K562 (cell line): Measurements from ENCODE around the gene GVQW3. TPM values are rescaled to one million over a fixed set of nuclear protein-coding genes. Genes with fewer than 3 reads are reported as not detected.

ENCODE experiments used
- E2F1 ChIP-seq: sonication (generic); formaldehyde crosslinking; IDR thresholded peaks from 2 replicates; pipeline ENCODE4 v1.8.1; 2023; ENCODE audit warnings: mild to moderate bottlenecking, missing genetic modification reagents, moderate library complexity
- E2F8 ChIP-seq: fragments of 450-650 bp; IDR thresholded peaks from 2 replicates; pipeline ENCODE4 v1.7.1; 2018; ENCODE audit warnings: mild to moderate bottlenecking, low read depth; ENCODE audit not compliant: partially characterized antibody
- ETV5 ChIP-seq: sonication (generic); formaldehyde crosslinking; IDR thresholded peaks from 2 replicates; pipeline ENCODE4 v1.4.0; 2020; ENCODE audit warnings: low read depth, mild to moderate bottlenecking, missing genetic modification reagents
- KAT8 ChIP-seq: fragments of 450-650 bp; IDR thresholded peaks from 2 replicates; pipeline ENCODE4 v1.6.1; 2016; ENCODE audit warnings: low read depth, mild to moderate bottlenecking
- NFIX ChIP-seq: fragments of 250-450 bp; sonication (Bioruptor Pico); IDR thresholded peaks from 2 replicates; pipeline ENCODE4 v1.4.0; 2020; ENCODE audit warnings: low read depth, mild to moderate bottlenecking, moderate library complexity
- POLR2AphosphoS5 ChIP-seq: IDR thresholded peaks from 2 replicates; pipeline ENCODE4 v1.6.1; 2011; ENCODE audit warnings: mild to moderate bottlenecking, low read depth, low read length, moderate library complexity; ENCODE audit not compliant: control insufficient read depth, insufficient read depth
- POLR2B ChIP-seq: fragments of 450-650 bp; IDR thresholded peaks from 2 replicates; pipeline ENCODE4 v1.6.1; 2018; ENCODE audit warnings: low read depth; ENCODE audit not compliant: partially characterized antibody
- RAD51 ChIP-seq: fragments of 450-650 bp; IDR thresholded peaks from 2 replicates; pipeline ENCODE4 v1.7.1; 2016; ENCODE audit warnings: low read depth, mild to moderate bottlenecking, borderline replicate concordance
- STAT5B ChIP-seq: fragments of 250-450 bp; sonication (Bioruptor Pico); IDR thresholded peaks from 2 replicates; pipeline ENCODE4 v1.8.0; 2021; ENCODE audit warnings: mild to moderate bottlenecking, inconsistent platforms
- ZNF589 ChIP-seq: fragments of 200-800 bp; sonication (Bioruptor generic); IDR thresholded peaks from 2 replicates; pipeline ENCODE4 v1.6.1; 2016; ENCODE audit warnings: low read depth, missing genetic modification characterization, missing compliant biosample characterization
- polyA plus RNA-seq, 8 experiments: library from polyadenylated mRNA; depleted of rRNA in 4 of 8; stranded (reverse) in 5 of 8; unstranded in 3 of 8; fragments of >200 nt; fragmentation: Nextera tagmentation in 2 of 8; fragmentation: Illumina TruSeq in 1 of 8; extraction: Ambion mirVana in 2 of 8; extraction: Trizol in 1 of 8; gene quantifications; 2 replicates each; pipeline versions ENCODE4 v1.2.1 to v1.2.3, GENCODE V29; 2011 to 2014; ENCODE audit warnings: inconsistent platforms in 1 of 8, missing spikeins in 1 of 8
- total RNA-seq, 7 experiments: library from RNA; depleted of rRNA in 6 of 7; stranded (reverse); fragments of >200 nt in 6 of 7; fragmentation: Illumina TruSeq in 2 of 7; extraction: Trizol in 2 of 7; gene quantifications; 2 replicates each; pipeline versions ENCODE4 v1.2.1 to v1.2.3, GENCODE V29; 2011 to 2021; ENCODE audit warnings: low replicate concordance in 1 of 7
- TF ChIP-seq, protein P1 (sequence below): fragments of 450-650 bp; IDR thresholded peaks from 2 replicates; pipeline ENCODE4 v1.7.0; 2016; ENCODE audit warnings: borderline replicate concordance
- TF ChIP-seq, protein P2 (sequence below): fragments of 450-650 bp; IDR thresholded peaks from 2 replicates; pipeline ENCODE4 v1.6.1; 2018; ENCODE audit not compliant: partially characterized antibody
- TF ChIP-seq, protein P3 (sequence below): sonication (generic); formaldehyde crosslinking; IDR thresholded peaks from 2 replicates; pipeline ENCODE4 v1.9.0; 2022; ENCODE audit warnings: mild to moderate bottlenecking, missing genetic modification reagents

Gene GVQW3
- total and polyA plus RNA-seq, 9 of the 15 experiments (the other 6 are each of a cell fraction or from before 2014, with no cell fraction given) = 0.66 to 5.7 (median 2.1) TPM

DNA sequence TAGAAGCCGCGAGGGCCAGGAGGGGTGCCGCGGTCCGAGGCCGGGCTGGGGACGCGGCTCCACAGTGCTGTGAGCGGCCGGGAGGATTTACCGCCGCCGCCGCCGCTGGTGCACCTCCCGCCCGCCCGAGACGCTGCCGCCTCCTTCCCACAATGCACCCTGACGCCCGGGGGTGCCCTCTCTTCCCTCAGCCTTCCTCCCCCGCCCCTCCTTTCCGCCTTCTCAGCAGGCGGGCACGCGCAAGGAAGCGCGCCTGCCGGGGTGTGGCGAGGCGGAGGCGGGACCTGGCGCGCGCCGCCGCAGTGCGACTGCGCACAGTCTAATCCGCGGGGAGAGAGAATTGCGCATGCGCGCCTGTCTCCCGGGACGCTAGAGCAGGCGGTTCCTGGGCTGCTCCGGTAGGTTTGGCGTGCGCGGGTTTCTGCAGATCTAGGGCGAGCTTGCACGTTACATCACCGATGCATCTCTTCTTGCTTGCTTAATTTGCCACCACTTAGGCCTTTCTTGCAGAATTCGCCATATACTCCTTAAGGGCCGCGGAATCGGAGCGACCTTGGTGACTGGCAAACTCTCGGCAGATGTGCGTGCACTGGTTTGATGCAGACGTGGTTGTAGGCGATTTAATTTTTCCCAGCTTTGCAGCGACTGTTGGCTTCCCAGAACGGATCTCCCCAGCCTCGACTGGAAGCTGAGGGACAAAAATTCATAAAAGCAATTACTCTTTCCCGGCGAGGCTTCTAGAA, at the start of gene GVQW3, which contains the start of gene THAP12 (continued):
- TF ChIP-seq, protein P1, sequence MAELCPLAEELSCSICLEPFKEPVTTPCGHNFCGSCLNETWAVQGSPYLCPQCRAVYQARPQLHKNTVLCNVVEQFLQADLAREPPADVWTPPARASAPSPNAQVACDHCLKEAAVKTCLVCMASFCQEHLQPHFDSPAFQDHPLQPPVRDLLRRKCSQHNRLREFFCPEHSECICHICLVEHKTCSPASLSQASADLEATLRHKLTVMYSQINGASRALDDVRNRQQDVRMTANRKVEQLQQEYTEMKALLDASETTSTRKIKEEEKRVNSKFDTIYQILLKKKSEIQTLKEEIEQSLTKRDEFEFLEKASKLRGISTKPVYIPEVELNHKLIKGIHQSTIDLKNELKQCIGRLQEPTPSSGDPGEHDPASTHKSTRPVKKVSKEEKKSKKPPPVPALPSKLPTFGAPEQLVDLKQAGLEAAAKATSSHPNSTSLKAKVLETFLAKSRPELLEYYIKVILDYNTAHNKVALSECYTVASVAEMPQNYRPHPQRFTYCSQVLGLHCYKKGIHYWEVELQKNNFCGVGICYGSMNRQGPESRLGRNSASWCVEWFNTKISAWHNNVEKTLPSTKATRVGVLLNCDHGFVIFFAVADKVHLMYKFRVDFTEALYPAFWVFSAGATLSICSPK = peak; percentile 46; the same call in 1 of the 2 replicates
- TF ChIP-seq RAD51 (no peak), NFIX (CRISPR knock-in tag) (no peak), POLR2AphosphoS5 (no peak), E2F1 (CRISPR knock-in tag) (no peak; the same call in 1 of the 2 replicates), ETV5 (CRISPR knock-in tag) (peak; percentile 79), POLR2B (peak; percentile 85), KAT8 (no peak), E2F8 (peak; percentile 55), ZNF589 (CRISPR knock-in tag) (no peak), STAT5B (no peak)
- TF ChIP-seq, protein P2, sequence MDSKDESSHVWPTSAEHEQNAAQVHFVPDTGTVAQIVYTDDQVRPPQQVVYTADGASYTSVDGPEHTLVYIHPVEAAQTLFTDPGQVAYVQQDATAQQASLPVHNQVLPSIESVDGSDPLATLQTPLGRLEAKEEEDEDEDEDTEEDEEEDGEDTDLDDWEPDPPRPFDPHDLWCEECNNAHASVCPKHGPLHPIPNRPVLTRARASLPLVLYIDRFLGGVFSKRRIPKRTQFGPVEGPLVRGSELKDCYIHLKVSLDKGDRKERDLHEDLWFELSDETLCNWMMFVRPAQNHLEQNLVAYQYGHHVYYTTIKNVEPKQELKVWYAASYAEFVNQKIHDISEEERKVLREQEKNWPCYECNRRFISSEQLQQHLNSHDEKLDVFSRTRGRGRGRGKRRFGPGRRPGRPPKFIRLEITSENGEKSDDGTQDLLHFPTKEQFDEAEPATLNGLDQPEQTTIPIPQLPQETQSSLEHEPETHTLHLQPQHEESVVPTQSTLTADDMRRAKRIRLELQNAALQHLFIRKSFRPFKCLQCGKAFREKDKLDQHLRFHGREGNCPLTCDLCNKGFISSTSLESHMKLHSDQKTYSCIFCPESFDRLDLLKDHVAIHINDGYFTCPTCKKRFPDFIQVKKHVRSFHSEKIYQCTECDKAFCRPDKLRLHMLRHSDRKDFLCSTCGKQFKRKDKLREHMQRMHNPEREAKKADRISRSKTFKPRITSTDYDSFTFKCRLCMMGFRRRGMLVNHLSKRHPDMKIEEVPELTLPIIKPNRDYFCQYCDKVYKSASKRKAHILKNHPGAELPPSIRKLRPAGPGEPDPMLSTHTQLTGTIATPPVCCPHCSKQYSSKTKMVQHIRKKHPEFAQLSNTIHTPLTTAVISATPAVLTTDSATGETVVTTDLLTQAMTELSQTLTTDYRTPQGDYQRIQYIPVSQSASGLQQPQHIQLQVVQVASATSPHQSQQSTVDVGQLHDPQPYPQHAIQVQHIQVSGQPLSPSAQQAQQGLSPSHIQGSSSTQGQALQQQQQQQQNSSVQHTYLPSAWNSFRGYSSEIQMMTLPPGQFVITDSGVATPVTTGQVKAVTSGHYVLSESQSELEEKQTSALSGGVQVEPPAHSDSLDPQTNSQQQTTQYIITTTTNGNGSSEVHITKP = peak; percentile 85
- TF ChIP-seq, protein P3, sequence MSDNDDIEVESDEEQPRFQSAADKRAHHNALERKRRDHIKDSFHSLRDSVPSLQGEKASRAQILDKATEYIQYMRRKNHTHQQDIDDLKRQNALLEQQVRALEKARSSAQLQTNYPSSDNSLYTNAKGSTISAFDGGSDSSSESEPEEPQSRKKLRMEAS (CRISPR knock-in tag) = peak; percentile 77
